HL-60/S4 treated with retinoic acid at 250 ng/mL for 4 days and 3 days (cell line): ENCODE results near the gene FAM204A.

Experiments
- in situ Hi-C: fragments of 300-500 bp; cut with MboI; formaldehyde crosslinking; loops from 2 replicates; pipeline ENCODE4 v1.7.0; 2022; ENCODE audit warnings: low sequenced_read_pairs

Gene FAM204A

GRCh38 chr10:118287076-118287806 lies 54.9 kb downstream of the FAM204A start:
- in situ Hi-C loops = no loop called here

DNA sequence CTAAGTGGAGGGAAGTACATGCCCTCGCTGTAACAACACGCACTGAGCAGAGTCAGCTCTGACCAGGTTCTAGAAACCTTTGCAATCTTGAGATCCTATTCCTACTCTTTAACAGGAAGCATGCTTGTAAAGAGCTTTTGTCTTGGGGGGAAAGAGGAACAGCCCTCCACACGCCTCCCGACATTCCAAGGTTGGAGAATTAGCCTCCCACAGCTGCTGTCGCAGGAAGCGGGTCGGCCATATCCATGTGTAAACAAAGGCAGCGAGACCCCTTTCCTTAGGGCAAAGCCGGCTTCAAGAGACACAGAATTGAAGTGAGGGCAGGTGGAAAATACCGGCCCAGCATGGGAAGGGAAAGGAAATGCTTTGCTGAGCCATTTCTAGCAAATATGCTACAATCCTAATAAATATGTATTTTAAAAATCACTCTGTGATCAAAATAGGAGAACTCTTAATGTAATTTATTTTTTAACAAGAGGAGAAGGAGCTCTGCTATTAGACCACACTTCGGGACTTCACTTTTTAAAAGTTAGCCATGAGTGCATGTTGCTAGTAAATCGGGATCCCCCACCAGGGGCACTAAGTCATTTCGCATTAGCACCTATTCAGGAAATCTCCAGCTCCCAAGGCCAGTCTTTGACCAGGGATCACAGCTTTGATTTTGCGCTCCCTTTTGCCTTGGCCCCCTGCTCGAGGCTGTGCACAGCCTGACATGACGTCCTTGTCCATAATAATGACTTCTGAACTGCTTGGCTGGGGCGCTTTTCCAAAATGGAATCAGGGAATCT lies 55.9 kb downstream of the FAM204A start:
- in situ Hi-C loops = no loop called here

GRCh38 chr10:118282670-118283069 lies 59.5 kb downstream of the FAM204A start:
- in situ Hi-C loops = no loop called here

DNA sequence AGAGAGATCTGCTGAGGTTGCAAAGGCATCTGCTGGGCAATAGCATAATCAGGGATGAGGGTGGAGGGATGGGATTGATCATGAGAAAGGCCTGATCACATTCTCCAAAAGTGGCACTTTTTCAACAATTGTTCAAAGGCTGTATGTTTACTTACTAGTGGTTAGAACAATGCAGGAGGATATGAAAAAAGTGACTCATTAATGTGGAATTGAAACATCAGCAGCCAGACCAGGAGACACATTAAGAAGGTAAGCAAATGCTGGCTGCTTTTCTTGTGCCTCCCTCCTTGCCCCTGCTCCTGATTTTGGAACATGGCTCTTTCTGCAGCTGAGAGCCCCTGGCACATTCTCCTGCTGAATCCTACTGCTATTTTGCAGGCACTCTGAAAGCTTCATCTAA lies 63.5 kb downstream of the FAM204A start:
- in situ Hi-C loops = no loop called here

DNA sequence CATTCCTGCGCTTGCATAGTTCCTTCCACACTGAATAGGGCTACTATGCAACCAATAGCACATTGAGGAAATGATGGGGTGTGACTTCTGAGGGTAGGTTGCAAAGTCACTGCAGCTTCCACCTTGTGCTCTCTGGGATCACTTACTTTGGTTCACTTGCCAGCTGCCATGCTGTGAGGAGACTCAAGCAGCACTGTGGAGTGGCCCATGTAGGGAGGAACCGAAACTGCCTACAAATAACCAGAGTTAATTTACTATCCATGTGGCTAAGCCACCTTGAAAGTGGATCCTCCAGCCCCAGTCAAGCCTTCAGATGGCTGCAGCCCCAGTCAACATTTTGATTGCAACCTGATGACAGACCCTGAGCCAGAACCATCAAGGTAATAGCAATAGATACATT lies 64.3 kb downstream of the FAM204A start:
- in situ Hi-C loops = no loop called here

GRCh38 chr10:118276727-118277126 lies 65.4 kb downstream of the FAM204A start:
- in situ Hi-C loops = no loop called here

DNA sequence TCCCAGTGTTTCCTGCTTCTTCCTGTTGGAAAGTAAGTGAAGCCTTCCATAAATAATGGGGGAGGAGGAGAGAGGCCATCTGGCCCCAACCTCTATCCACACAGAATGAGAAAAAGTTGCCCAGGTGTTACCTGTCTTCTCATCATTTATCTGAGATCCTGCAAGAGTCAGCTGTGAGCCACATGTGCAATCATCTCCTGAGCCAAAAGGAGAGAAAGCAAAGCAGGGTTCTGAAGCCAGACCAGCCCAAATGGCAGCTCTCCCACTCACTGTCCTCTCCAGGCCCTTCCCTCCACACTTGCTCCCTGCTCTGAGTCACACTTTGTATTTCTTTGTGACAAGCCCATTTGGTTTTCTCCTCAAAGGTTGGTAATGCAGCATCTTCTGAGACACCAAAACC lies 65.9 kb downstream of the FAM204A start:
- in situ Hi-C loops = no loop called here

DNA sequence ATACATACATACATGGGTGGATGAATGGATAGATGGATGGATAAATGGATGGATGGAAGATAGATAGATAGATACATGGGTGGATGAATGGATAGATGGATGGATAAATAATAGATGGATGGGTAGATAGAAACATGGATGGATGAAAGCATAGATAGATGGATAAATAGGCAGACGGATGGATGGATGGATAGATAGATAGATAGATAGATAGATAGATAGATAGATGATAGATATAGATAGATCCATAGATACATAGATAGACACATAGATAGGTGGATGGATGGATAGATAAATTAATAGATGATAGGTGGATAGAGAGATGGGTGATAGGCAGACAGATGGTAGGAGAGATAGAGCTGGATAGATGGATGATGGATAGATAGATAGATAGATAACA lies 68.5 kb downstream of the FAM204A start:
- in situ Hi-C loops = no loop called here

- in situ Hi-C loops = no loop called here
Measured at GRCh38 chr10:118272767-118273166, 69.4 kb downstream of the FAM204A start.

DNA sequence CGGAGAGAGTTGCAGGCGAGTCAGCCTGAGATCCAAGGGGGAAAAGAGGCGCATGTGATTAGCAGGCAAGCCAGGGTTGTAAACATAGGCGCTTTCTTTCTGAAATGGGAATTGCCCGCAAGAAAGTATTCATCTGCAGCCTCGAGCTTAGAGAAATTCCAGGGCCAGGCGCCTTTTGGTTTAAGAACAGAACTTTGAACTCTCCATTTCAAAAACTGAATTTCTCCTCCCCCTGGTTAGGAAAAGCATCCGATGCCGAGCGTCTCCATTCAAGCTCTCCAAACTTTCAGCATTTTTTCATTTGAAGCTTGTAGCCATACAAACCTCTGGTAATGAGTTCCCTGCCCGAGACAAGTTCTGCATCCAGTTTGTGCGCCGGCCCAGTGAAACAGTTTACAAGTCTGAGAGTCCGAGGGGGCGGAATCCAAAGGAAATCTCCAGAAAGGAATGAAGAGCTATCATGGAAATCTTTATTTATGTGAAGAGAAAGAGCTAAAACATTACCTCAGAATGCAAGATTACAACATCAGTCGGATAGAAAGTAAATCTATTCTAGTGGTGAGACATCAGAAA lies 69.9 kb downstream of the FAM204A start:
- in situ Hi-C loops = no loop called here

- in situ Hi-C loops = no loop called here
Measured at GRCh38 chr10:118271671-118272070, 70.5 kb downstream of the FAM204A start.

DNA sequence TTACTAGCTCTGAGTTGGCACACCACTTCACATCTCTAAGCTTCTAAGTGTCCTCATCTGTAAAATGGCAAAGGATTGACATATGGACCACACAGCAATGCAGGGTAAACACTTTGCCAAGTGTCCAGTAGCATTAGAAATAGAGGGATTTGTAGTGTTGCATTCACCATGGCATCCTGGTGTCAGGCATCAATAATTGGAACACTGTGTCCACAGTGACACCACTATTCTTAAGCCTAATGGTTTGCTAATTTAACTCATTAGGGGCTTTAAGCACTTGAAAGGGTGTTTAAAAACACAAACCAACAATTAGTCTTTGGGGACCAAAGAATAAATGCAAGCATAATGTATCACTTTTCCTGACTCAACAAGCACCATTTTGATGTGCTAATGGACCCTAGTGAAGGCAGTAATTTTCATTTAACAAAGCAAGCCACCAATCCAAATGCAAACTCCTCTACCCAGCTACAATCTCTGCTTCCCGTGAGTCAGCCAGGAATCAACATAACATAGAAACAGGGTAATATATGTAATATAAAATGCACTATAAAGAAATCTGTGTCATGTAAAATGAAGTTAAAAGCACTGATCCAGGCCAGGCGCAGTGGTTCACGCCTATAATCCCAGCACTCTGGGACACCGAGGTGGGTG lies 75.9 kb downstream of the FAM204A start:
- in situ Hi-C loops = no loop called here

DNA sequence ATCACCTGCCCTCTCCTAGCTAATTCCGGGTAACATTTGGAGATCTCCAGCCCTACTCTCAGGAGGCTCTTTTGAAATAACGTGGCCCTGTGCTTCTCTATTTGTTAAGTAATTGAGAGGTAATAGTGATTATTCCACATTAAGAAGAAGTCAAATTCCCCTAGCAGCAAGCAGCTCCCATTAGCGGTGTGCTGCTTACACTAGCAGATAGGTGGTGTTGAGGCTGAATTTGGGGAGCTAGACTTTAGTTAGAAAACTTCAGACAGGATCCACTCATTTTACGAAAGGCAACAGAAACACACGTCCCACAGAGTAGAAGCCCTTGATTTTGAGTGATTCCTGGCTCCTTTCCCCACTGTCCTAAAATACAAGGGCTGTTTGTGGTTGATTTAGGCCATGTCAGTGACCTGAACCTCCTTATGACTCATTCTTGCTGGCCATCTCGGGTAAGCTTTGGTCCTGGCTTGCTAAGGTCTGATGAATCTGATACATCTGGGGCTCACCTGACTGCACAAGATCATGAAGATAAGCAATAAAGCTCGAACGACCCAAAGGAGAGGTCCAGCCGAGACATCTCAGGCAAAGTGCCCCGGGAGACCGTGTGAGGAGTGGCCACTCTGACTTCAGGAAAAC lies 77.2 kb downstream of the FAM204A start:
- in situ Hi-C loops = no loop called here

DNA sequence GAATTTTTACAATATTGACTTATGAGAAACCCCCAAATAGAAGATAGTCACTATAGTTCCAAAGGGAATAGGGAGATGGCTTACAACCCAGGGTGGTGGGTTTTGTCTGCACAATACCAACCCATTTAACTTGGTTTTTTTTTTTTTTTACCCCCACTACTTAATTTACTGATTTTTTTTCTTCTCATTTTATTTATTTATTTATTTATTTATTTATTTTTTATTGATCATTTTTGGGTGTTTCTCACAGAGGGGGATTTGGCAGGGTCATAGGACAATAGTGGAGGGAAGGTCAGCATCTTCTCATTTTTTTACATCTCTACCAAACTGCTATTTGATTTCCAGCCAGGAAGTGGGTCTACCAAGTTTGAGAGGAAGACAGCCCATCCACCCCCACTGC lies 77.9 kb downstream of the FAM204A start:
- in situ Hi-C loops = no loop called here

DNA sequence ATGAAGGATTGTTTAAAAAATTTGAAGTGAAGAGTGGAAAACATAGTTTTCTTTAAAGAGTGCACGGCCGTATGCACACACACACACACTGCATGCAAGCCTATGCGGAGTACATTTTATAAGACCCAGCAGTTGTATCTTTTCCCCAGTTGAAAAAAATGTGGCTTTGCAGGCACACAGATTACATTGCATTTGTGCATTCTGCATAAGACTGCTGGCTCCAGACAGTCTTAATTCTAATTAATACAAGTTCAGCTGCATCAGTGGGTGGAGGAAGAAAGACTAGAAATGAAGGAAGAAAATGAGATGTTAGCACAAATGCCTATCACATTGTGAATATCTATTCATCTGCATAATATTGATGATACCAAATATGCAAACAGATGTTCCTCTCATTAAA lies 79.6 kb downstream of the FAM204A start:
- in situ Hi-C loops = no loop called here

- in situ Hi-C loops = no loop called here
Measured at GRCh38 chr10:118259288-118259906, 82.7 kb downstream of the FAM204A start.

- in situ Hi-C loops = no loop called here
Measured at GRCh38 chr10:118258285-118258684, 83.8 kb downstream of the FAM204A start.

GRCh38 chr10:118256825-118257570 lies 85.1 kb downstream of the FAM204A start:
- in situ Hi-C loops = no loop called here

- in situ Hi-C loops = no loop called here
Measured at GRCh38 chr10:118256209-118256608, 85.9 kb downstream of the FAM204A start.

DNA sequence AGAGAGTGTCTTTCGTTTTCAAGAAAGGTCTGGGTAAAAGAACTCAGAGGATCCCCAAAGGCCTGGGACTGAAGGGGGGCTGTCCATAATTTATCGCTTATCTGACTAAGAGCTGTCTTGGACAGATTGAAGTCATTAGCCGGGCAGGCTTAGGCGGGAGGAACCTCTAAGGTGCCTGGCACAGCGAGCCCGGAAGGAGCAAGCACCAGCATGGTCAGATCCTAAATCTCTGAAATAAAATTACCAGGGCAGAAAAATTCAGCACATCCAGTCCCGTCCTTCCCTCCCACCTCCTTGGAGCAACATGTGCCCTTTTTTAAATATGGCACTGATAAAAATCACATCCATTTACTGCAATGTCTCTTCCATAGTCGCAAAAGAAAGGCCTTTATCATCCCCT lies 86.8 kb downstream of the FAM204A start:
- in situ Hi-C loops = no loop called here
